GM19455 (cell line): Measurements from ENCODE around the gene CHRNA5.

ENCODE experiments used
- ATAC-seq: cut with Tn5 transposase; IDR thresholded peaks from one replicate; pipeline ENCODE4 v1.9.1; 2021; ENCODE audit not compliant: unreplicated experiment

Gene CHRNA5

GRCh38 chr15:78620021-78620526, 54.8 kb downstream of the CHRNA5 start:
- no peak for ATAC-seq

- ATAC-seq, result no peak
Observed at GRCh38 chr15:78620527-78621421, 55.5 kb downstream of the CHRNA5 start, which contains the start of gene CHRNA3. Gene CHRNA3 (minus strand): TSS chr15:78620996. CDS start chr15:78620794, 202 bp downstream.

- no peak for ATAC-seq
Observed at GRCh38 chr15:78621810-78622402, 56.6 kb downstream of the CHRNA5 start.

- ATAC-seq, result no peak
Observed at GRCh38 chr15:78623786-78624497, 58.6 kb downstream of the CHRNA5 start.

- ATAC-seq, result no peak
Observed at GRCh38 chr15:78624651-78625590, 59.6 kb downstream of the CHRNA5 start.

- ATAC-seq, result no peak
Observed at GRCh38 chr15:78625606-78626280, 60.4 kb downstream of the CHRNA5 start.

- no peak for ATAC-seq
Observed at GRCh38 chr15:78626381-78626995, 61.2 kb downstream of the CHRNA5 start.

GRCh38 chr15:78627348-78627747, 62.0 kb downstream of the CHRNA5 start:
- ATAC-seq, result no peak

- ATAC-seq, result no peak
Observed at GRCh38 chr15:78628227-78628626, 62.9 kb downstream of the CHRNA5 start.

GRCh38 chr15:78629031-78629715, 63.9 kb downstream of the CHRNA5 start:
- ATAC-seq, result no peak

GRCh38 chr15:78629716-78630065, 64.4 kb downstream of the CHRNA5 start:
- ATAC-seq, result no peak

GRCh38 chr15:78630886-78631633, 65.7 kb downstream of the CHRNA5 start:
- ATAC-seq, result no peak

- ATAC-seq, result no peak
Observed at GRCh38 chr15:78633348-78633747, 68.0 kb downstream of the CHRNA5 start.

- no peak for ATAC-seq
Observed at GRCh38 chr15:78634210-78635145, 69.2 kb downstream of the CHRNA5 start.

GRCh38 chr15:78635346-78635745, 70.0 kb downstream of the CHRNA5 start:
- ATAC-seq, result no peak

GRCh38 chr15:78636378-78636859, 71.1 kb downstream of the CHRNA5 start:
- ATAC-seq, result no peak
